ENCODE data around the gene MORC2.

MORC2 gene

GRCh38 chr22:30918761-30919160 lies 49.8 kb downstream of the MORC2 start:
- DNase-seq: no peak

- no peak for DNase-seq
Observed at GRCh38 chr22:30910358-30910757, 58.2 kb downstream of the MORC2 start.

GRCh38 chr22:30909306-30909705 lies 59.3 kb downstream of the MORC2 start:
- DNase-seq: no peak

GRCh38 chr22:30908051-30908461 lies 60.5 kb downstream of the MORC2 start:
- no peak for DNase-seq

GRCh38 chr22:30906946-30907345 lies 61.6 kb downstream of the MORC2 start:
- DNase-seq: no peak

- DNase-seq: no peak
Observed at GRCh38 chr22:30906411-30906810, 62.2 kb downstream of the MORC2 start.

- DNase-seq: no peak
Observed at GRCh38 chr22:30905696-30906341, 62.8 kb downstream of the MORC2 start.

GRCh38 chr22:30903876-30904460 lies 64.6 kb downstream of the MORC2 start:
- DNase-seq: no peak

GRCh38 chr22:30902496-30903357 lies 65.8 kb downstream of the MORC2 start:
- no peak for DNase-seq

- no peak for DNase-seq
Observed at GRCh38 chr22:30894371-30894740, 74.2 kb downstream of the MORC2 start.

- DNase-seq: peak; percentile 5
Observed at GRCh38 chr22:30893434-30894370, 74.9 kb downstream of the MORC2 start.

- no peak for DNase-seq
Observed at GRCh38 chr22:30892731-30893221, 75.8 kb downstream of the MORC2 start.

- no peak for DNase-seq
Observed at GRCh38 chr22:30892286-30892685, 76.3 kb downstream of the MORC2 start.

- DNase-seq: no peak
Observed at GRCh38 chr22:30891781-30892180, 76.8 kb downstream of the MORC2 start.

GRCh38 chr22:30891443-30891755 lies 77.2 kb downstream of the MORC2 start:
- DNase-seq: no peak

GRCh38 chr22:30890686-30891442 lies 77.7 kb downstream of the MORC2 start:
- DNase-seq: peak; percentile 7

GRCh38 chr22:30889996-30890480 lies 78.5 kb downstream of the MORC2 start:
- DNase-seq: no peak

- DNase-seq: no peak
Observed at GRCh38 chr22:30889268-30889995, 79.1 kb downstream of the MORC2 start.

GRCh38 chr22:30887861-30888260 lies 80.7 kb downstream of the MORC2 start:
- no peak for DNase-seq

- DNase-seq: no peak
Observed at GRCh38 chr22:30887453-30887852, 81.1 kb downstream of the MORC2 start.

GRCh38 chr22:30885591-30885990 lies 83.0 kb downstream of the MORC2 start:
- no peak for DNase-seq

All from central memory CD4-positive, alpha-beta T cell (primary cell).